AG04449 (cell line): ENCODE results near the gene SOX10.

ENCODE experiments used
- CTCF ChIA-PET: fragments of 350-600 bp; formaldehyde crosslinking; extraction: SDS; loops from one replicate; lab custom pipeline; 2021; ENCODE audit warnings: antibody characterized with exemption; lab: Yijun Ruan, JAX
- POLR2A ChIA-PET: fragments of 400-600, 350-600 bp; formaldehyde crosslinking; extraction: SDS; loops from one replicate; lab custom pipeline; 2020; ENCODE audit warnings: antibody characterized with exemption, inconsistent platforms; lab: Yijun Ruan, JAX
- DNase-seq: peaks from one replicate; pipeline ENCODE4 v3.0.0-alpha.2; 2010; ENCODE audit warnings: low read depth, low spot score
- H3K4me3 ChIP-seq: 2 replicates; pipeline ENCODE4 v1.5.1; 2011; ENCODE audit warnings: low read depth, mild to moderate bottlenecking, control low read depth, low read length
- TF ChIP-seq, protein P1 (sequence below): IDR thresholded peaks from one replicate; pipeline ENCODE4 v1.5.1; 2011; ENCODE audit warnings: mild to moderate bottlenecking, moderate library complexity, low read length, control low read depth, inconsistent platforms; ENCODE audit not compliant: insufficient read depth; ENCODE audit errors: missing control alignments

The SOX10 gene

DNA sequence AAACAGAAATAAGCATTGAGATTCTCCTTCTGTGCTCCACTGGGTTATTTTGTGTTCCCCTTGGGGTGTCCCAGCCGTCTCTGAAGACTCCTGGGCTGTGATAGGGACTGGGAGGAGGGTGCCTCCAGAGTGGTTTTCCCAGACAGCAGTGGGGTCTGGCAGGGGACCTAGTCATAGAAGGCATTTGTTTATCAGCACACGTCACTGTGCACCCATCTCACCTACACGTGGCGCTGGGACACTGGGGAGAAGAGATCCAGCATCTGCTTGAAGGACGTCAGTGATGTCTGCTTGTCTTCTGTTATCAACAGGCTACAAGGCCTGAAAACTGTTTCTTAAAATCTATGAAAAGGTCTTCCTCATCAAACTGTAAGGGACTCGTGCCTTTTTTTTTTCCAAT, 38.7 kb upstream of the SOX10 start:
- TF ChIP-seq, protein P1, sequence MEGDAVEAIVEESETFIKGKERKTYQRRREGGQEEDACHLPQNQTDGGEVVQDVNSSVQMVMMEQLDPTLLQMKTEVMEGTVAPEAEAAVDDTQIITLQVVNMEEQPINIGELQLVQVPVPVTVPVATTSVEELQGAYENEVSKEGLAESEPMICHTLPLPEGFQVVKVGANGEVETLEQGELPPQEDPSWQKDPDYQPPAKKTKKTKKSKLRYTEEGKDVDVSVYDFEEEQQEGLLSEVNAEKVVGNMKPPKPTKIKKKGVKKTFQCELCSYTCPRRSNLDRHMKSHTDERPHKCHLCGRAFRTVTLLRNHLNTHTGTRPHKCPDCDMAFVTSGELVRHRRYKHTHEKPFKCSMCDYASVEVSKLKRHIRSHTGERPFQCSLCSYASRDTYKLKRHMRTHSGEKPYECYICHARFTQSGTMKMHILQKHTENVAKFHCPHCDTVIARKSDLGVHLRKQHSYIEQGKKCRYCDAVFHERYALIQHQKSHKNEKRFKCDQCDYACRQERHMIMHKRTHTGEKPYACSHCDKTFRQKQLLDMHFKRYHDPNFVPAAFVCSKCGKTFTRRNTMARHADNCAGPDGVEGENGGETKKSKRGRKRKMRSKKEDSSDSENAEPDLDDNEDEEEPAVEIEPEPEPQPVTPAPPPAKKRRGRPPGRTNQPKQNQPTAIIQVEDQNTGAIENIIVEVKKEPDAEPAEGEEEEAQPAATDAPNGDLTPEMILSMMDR, result no peak
- ChIA-PET POLR2A (no interaction called here), CTCF (interaction anchor here (1.1 kb wide), 1 partner anchor 10 kb away, joined by 3 read pairs; no protein-coding TSS in a partner anchor)

DNA sequence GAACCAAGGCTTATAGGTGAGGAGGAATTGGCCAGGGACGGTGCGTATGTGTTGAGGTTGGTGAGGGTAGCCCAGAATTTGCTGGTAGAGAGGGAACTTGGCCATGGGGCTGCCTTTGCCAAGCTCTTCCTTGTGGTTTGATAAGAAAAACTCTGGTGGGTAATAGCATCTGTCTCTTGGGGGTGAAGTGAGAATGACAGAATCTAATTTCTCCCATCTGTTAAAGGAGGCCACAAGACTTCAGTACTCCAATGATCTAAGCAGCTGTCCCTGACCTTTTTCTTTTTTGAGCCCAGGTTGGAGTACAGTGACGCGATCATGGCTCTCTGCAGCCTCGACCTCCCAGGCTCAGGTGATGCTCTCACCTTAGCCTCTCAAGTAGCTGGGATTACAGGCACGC, 36.9 kb upstream of the SOX10 start:
- no peak overlapping the region for H3K4me3 ChIP-seq
- ChIA-PET POLR2A (no interaction called here), CTCF (no interaction called here)
- TF ChIP-seq, protein P1, result no peak
- no peak for DNase-seq

More for the DNA sequence above, 38.7 kb upstream of the SOX10 start:
- DNase-seq, result no peak
- H3K4me3 ChIP-seq, result no peak overlapping the region

DNA sequence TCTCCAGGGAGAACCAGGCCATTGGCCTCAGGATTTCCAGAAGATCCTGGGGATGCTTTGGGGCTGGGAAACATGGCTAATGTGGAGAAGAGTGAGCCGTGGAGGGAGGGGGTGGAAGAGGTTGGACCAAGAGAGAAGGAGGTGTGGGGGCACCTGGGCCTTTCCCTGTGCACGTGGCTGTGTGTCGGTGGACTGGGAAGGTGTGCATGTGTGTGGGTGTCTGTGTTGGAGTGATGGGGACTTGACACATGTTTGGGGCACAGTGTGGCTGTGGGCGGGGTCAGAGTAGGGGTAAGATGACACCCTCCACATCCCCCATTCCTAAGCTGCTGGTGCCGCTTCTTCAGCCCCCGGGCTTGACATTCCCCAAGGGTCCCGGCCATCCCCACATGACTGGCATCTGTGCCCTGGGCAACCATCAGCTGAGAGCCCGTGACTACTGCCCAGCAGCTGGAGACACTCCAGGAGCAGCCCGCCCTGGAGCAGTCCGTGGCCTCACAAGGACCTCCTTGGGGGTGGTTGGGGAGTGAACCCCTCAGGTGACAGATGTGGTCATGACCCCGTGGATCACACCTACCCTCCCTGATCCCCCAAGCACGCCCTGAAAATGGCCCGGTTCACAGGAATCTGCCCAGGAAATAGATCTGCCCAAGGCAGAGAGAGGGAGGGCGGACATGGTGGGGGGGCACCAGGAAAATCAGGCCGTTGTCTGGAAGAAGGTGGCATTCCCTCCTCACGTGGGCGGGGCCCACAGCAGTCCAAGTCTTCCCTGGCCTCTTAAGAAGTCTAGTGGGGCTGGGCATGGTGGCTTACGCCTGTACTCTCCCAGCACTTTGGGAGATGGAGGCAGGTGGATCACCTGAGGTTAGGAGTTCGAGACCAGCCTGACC, 34.8 kb upstream of the SOX10 start:
- DNase-seq, result no peak
- ChIA-PET POLR2A (no interaction called here), CTCF (interaction anchor here (0.6 kb wide), 1 partner anchor 742 kb away, joined by 3 read pairs; no protein-coding TSS in a partner anchor)
- no peak overlapping the region for H3K4me3 ChIP-seq
- TF ChIP-seq, protein P1, result no peak

DNA sequence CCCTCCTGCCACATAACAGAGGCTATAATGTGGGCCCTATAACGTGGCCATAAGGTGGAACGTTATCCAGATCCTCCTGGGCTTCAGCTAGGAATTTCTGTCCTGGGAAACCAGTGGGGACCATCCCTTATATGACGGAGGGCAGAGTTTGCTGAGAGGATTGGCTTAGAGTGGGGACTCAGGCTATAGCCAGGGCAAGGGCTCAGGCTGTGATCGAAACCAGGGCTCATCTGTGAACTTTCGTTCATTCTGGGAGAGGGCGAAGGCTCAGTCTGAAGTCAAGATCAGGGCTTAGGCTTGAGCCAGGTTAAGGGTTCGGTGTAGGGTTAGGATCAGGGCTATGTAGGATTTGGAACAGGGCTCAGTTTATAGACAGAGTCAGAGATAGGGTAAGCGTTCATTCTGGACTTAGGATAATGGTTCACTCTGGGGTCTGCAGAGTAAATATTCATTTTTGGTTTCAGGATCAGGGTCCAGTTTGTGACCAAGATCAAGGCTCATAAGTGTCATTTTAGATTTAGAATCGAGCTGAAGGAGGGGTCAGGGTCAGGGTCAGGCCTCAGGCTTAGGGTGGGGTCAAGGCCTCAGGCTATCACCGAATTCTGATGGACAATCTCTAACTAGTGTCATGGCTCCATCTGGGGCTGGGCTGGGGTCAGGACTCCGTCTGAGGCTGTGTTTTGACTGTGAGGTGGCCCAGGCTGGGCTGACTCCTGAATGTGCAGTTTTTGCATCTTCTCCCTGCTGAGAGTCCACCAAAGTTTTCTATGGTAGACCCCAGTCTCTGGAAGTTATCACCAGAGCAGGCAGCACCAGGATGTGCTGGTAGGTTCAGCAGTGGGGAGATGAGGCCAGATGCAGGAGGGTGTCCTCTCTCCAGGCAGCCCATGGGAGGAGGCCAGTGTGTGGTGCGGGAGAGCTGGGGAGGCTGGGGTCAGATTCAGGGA, 33.9 kb upstream of the SOX10 start:
- TF ChIP-seq, protein P1, result no peak
- H3K4me3 ChIP-seq, result no peak overlapping the region
- no peak for DNase-seq
- CTCF ChIA-PET, result interaction anchor here (0.6 to 1.0 kb wide), 2 partner anchors 53 to 741 kb away, joined by 3 to 4 read pairs; no protein-coding TSS in a partner anchor
- POLR2A ChIA-PET, result no interaction called here

DNA sequence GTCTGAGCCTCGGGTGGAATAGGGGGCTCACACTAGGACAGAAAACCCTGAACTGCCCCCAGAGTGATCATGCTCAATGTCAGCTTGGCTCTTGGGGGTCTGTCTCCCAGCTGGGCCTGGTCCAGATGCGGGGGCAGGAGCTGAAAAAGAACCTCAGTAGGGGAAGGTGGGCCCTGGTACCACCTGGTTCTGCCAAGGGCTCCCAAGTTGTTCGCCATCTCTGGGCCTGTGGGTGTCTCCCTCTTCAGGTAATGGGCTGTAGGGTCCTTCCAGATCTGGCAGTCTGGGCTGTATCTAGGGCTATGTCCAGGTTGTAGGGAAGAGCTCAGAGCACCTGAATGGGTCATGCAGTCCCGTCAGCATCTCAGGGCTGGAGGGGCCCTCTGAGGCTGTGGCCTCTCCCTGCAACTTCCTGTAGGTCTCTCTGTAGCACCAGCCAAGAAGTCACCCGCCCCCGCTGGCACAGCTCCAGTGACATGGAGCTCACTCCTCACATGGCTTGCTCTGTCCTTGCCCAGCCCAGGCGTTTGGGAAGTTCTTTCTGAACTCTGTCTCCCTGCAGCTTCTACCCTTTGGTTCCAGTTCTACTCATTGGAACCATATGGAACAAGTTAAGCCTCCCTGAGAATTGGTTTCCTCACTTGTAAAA, 33.0 kb upstream of the SOX10 start:
- H3K4me3 ChIP-seq, result no peak overlapping the region
- ChIA-PET POLR2A (interaction anchor here (0.6 kb wide), 1 partner anchor 132 kb away, joined by 5 read pairs; no protein-coding TSS in a partner anchor), CTCF (interaction anchor here (0.8 to 1.0 kb wide), 2 partner anchors 52 to 86 kb away, joined by 3 to 4 read pairs; no protein-coding TSS in a partner anchor)
- TF ChIP-seq, protein P1, result no peak
- DNase-seq, result no peak
